ENCODE results near the gene BRAT1.

BRAT1 gene

DNA sequence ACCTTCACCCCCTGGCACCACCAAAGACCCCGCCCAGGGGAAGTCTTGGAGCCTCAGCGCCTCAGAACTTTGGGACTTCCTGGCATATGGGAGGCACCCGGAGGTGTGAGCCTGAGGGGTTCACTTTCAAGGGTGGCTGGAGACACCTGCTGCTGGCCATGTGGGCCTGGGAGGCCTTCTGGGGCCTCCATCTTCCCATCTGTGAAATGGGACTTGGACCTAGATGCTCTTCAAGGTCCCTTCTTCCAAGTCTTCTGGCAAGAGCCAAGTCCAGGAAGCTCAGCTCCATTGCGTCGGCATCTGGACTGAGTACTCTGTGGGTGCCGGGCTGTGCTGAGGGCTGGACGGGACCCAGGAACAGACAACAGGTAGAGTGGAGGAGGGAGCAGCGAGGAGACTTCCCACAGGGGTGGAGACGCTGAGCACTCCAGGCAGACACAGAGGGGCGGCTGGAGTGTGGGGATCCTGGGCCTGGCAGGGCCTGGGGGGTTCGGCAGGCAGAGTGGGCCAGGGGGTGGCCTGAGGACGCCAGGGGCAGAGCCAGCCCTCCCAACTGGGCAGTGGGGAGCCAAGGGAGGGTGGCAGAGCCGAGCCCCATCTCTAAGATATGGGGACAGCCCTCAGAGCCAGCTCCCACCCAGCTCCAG, 45.1 kb downstream of the BRAT1 start:
- no peak for DNase-seq (ENCODE audit: low spot score)

DNA sequence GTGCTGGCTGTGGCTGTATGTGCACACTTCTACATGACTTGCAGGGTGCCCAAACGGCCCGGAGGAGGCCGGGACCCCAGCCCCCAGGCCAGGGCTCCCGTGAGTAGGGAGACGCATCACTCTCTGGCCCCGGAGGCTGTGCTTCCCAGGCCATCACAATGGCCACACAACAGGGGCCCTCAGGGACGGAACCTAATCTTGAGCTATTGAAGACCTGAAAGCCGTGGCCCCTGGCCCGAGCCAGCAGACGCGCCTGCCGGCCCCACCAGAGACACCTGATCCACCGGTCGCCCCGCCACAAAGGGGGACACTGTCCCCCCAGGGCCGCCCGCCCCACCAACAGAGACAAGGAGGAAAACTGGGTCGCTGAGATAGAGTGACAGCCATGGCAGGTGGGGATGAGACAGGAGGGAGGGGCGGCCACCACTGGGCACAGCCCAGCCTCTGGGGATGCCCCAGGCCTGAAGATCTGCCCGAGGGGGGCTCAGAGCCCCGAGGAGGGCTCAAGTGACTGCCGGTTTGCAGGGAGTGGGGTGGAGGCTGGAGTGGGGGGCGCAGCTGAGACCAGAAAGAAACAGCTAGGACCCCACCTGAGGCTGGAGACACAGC, 45.9 kb downstream of the BRAT1 start:
- DNase-seq (ENCODE audit: low spot score), result no peak

DNA sequence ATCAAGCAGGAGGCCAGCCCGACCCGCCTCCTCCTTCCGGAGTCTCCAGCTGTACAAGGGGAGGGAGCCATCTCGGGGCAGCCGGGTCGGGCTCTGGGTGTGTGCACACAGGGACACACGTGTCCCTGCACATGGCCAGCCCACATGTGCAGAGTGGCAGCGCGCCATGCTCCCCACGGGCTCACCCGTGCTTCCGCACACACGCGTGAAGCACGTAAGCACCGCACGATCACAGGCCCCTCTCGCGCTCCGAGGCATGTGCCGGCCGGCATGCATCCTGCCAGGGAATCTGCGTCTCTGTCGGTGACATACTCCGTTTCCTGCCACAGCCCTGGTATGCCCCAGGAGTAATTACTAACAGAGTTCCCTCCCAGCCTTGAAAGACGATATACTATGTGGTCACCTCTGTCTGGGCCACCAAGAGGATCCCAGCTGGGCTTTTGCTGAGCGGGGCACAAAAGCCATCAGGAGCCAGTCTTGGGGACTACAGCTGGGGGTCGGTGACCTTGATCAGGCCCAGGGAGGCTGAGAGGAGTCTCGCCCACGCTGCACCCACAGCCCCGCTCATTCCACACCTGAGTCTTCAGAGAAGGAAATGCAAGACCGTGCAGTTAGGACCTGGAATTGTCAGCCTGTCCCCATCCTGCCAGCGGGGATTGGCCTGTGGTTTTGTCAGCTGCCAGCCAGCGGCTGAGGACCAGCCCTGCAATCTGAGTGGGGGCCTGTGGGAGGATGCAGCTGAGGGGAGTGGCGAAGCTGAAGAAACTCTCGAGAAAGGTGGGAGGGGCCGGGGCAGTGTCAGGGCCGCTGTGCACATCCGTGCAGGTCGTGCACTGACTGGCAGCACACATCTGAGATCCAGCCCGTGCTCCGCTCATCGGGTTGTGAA, 46.8 kb downstream of the BRAT1 start:
- DNase-seq (ENCODE audit: low spot score), result peak; percentile 76

DNA sequence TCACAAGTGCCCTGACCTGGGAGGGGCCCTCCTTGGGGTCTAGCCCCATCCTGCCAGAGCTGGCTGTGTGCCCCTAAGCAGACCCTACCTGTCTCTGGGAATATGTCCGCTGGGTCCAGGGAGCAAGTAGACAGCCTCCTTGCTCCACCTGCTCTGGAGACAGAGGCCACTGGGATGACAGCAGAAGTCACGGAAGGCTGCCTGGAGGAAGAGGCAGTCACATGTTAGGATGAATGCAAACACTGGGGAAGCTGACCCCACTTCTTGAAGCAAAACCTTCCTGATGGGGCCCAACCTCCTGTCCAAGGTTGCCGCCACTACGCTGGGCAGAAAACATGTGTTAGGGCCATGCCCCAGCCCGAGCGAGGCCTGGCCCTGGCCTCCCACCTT, 47.4 kb downstream of the BRAT1 start:
- no peak for DNase-seq (ENCODE audit: low spot score)

- DNase-seq (ENCODE audit: low spot score), result no peak
Observed at GRCh38 chr7:2507208-2507916, 48.0 kb downstream of the BRAT1 start.

DNA sequence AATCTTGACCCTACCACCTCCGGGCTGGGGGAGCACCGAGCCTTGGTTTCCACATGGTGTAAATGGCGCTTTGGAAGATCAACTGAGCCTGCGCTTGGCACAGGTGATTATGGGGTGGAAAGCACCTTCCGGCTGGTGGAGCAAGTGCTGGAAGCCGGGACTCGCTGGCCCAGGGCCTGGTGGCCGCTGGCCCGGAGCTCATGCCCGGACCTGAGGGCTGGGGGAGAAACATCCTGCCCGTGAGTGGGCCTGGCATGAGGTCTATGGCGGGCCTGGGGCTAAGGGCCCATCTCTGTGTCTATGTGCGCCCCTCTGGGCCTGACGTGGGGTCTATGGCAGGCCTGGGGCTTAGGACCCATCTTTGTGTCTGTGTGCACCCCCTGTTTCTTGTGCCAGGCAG, 49.9 kb downstream of the BRAT1 start:
- no peak for DNase-seq (ENCODE audit: low spot score)

- no peak for DNase-seq (ENCODE audit: low spot score)
Observed at GRCh38 chr7:2504889-2505375, 50.4 kb downstream of the BRAT1 start.

DNA sequence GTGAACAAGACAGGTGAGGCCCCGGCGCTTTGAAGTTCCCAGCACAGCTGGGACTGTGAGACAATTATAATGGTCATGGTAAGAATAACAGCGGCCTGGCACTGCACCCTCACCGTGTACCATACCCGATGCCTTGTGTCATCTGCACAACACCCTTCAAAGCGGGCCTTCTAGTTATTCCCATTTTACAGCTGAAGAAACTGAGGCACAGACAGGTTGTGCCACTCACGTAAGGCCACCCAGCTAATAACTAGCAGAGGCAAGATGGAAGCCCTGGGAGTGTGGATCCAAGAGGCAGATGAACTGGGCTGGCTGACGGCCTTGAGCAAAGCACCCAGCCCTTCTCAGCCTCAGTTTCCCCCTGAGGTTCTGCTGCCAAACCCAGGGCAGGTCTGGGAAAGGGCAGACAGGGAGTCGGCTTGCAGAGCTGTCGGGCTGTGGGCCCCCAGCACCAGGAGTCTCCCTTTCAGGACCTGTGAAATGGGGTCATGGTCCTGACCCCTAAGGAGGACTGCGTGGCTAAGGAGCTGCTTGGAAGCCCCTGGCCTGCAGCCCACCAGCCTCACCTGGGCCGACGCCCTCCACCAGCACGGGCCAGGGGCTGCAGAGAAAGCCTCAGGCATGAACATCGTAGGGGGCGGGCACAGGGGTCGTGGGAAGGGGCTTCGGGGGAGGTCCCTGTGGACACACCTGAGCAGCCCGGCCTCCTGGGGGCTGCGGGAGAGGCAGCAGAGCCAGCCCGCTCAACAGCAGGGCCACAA, 51.0 kb downstream of the BRAT1 start:
- no peak for DNase-seq (ENCODE audit: low spot score)

GRCh38 chr7:2503056-2503941, 52.0 kb downstream of the BRAT1 start:
- DNase-seq (ENCODE audit: low spot score), result no peak

GRCh38 chr7:2502647-2502966, 52.7 kb downstream of the BRAT1 start:
- DNase-seq (ENCODE audit: low spot score), result no peak

GRCh38 chr7:2501947-2502646, 53.2 kb downstream of the BRAT1 start:
- no peak for DNase-seq (ENCODE audit: low spot score)

GRCh38 chr7:2500701-2501100, 54.6 kb downstream of the BRAT1 start:
- DNase-seq (ENCODE audit: low spot score), result no peak

DNA sequence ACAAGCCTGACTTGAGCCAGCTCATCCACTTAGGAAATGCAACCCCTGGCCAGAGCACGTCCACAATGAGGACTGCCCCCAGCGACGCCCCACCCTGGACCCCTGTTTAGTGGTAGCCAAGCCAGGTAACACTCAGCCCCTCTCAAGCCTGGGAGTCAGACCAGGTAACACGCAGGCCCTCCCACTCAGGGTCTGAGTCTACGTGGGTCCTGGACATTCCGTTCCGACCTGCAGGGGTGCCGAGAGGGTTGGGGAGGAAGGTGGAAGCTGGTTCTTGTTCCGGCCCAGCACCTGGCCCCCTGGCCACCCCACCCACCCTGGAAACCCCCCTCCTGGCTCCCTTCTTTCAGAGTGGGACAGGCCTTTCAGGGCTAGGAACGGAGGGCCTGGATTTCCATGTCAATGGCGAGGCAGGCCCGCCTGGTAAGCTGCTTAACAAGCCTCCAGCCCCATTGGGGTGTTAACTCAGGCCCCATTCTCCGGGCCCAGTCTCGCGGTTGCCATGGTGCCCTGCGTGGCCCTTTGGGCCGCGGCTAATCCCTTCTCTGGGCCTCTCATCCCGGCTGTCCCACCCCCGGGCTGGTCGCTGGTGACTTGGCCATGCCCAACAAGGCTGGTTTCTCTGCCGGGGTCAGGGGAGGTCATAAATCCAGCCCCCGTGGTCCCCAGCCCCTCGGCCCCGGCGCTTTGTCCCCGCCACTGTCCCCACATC, 55.4 kb downstream of the BRAT1 start:
- no peak for DNase-seq (ENCODE audit: low spot score)

- no peak for DNase-seq (ENCODE audit: low spot score)
Observed at GRCh38 chr7:2499181-2499580, 56.1 kb downstream of the BRAT1 start.

- DNase-seq (ENCODE audit: low spot score), result no peak
Observed at GRCh38 chr7:2498708-2499107, 56.6 kb downstream of the BRAT1 start.

DNA sequence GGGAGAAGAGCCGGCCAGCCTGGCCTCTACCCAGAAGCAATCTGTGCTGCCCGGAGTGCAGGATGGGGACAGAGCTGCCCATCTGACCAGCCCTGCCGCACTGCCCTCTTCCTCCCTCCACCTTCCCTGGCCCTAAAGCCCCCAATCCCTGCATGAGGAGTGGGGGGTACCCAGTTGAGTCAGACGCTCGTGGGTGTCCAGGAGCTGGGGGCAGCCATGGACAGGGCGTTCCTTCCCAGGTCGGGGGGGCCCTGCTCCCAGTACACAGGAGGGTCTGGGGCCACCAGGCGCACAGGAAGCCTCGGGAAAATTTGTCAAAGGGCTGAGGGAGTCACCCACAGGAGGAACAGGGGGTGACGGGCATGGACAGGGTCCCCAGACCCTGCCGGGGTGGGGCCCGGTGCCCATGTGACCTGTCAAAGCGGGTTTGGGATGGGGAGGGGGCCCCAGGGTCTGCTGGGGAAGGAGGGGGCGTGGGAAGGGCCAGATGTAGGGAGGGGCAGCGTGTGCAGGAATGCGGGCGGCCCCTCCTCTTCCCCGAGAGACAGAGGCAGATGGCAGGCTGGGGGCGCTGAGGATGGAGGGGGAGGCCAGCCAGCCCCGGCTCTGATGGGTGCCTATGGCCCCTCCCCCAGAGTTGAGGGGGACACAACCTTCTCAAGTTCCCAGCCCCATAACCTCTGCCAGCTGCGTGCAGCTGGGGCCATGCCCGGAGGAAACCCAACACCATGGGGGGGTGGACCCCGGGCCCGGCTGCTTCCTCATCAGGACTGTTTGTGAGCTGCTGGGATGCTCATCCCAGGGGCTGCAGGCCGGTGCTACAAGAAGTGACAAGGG, 57.6 kb downstream of the BRAT1 start:
- DNase-seq (ENCODE audit: low spot score), result no peak

- DNase-seq (ENCODE audit: low spot score), result no peak
Observed at GRCh38 chr7:2497065-2497464, 58.3 kb downstream of the BRAT1 start.

DNA sequence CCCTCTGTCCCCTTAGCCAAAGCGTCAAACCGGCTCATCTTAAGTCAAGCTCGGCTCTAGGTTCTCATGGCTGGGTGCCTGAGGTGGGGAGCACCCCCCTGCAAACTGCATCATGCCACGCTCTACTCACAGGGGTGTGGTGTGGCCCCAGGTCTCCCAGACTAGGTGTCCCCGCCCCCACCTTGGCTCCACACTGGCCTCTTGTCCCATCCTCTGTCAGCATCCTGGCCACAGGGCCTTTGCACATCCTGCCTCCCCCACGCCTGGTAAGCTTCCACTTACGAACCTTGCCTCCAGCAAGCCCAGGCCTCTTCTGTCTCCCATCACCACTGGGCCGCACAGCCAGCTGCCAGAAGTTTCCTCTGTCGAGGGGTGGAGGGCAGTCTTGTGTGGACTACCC, 58.9 kb downstream of the BRAT1 start:
- DNase-seq (ENCODE audit: low spot score), result no peak
